OCI-LY3 (cell line): Measurements from ENCODE around the gene LRIF1.
"Not testable (repeated sequence)": the region's sequence is repeated elsewhere in the genome, so short reads cannot be mapped to it uniquely, and the experiment has no call there.

Experiments
- H2AFZ ChIP-seq: fragments of 200-600, 300-600 bp; shearing (Covaris generic); 2 replicates; pipeline ENCODE4 v1.6.0; 2014; ENCODE audit warnings: antibody characterized with exemption, low read depth, low read length
- H3K27ac ChIP-seq: fragments of 200-600, 300-600 bp; sonication (generic); 2 replicates; pipeline ENCODE4 v1.5.1; 2014; ENCODE audit warnings: mild to moderate bottlenecking, low read length, moderate library complexity, mixed read lengths
- H3K27me3 ChIP-seq: fragments of 200-600, 300-600 bp; sonication (generic); 2 replicates; pipeline ENCODE4 v1.6.1; 2014; ENCODE audit warnings: low read depth, low read length, mixed read lengths
- H3K36me3 ChIP-seq: fragments of 200-600, 300-600 bp; sonication (generic); replicated peaks from 2 replicates; pipeline ENCODE3; 2014; ENCODE audit warnings: low read depth, low read length, mixed read lengths
- H3K4me1 ChIP-seq: fragments of 300-600, 200-600 bp; sonication (generic); 2 replicates; pipeline ENCODE4 v1.6.1; 2014; ENCODE audit warnings: low read length, mixed read lengths
- H3K4me2 ChIP-seq: fragments of 200-600, 300-600 bp; sonication (generic); 2 replicates; pipeline ENCODE4 v1.6.1; 2014; ENCODE audit warnings: low read length, mixed read lengths
- H3K4me3 ChIP-seq: fragments of 300-600, 200-600 bp; sonication (generic); 2 replicates; pipeline ENCODE4 v1.5.1; 2014; ENCODE audit warnings: antibody characterized with exemption, mild to moderate bottlenecking, low read length, moderate library complexity
- H3K79me2 ChIP-seq: fragments of 300-600, 200-600 bp; shearing (Covaris generic); 2 replicates; pipeline ENCODE4 v1.6.1; 2014; ENCODE audit warnings: mild to moderate bottlenecking, low read length, mixed read lengths
- H3K9ac ChIP-seq: fragments of 300-600, 200-600 bp; shearing (Covaris generic); 2 replicates; pipeline ENCODE4 v1.6.0; 2014; ENCODE audit warnings: mild to moderate bottlenecking, low read length, moderate library complexity
- H3K9me3 ChIP-seq: fragments of 200-600, 300-600 bp; shearing (Covaris generic); 2 replicates; pipeline ENCODE4 v1.6.1; 2014; ENCODE audit warnings: low read length, mixed read lengths; ENCODE audit not compliant: insufficient read depth
- H4K20me1 ChIP-seq: fragments of 200-600, 300-600 bp; sonication (generic); 2 replicates; pipeline ENCODE4 v1.6.1; 2016; ENCODE audit warnings: low read length, mixed read lengths; ENCODE audit not compliant: insufficient read depth
- CTCF ChIP-seq: fragments of 200-600, 300-600 bp; sonication (generic); IDR thresholded peaks from 2 replicates; pipeline ENCODE4 v1.5.1; 2014; ENCODE audit warnings: antibody characterized with exemption, low read length, low read depth
- EZH2phosphoT487 ChIP-seq: fragments of 200-600 bp; shearing (Covaris generic); IDR thresholded peaks from 2 replicates; pipeline ENCODE4 v1.6.1; 2018; ENCODE audit warnings: antibody characterized with exemption, mixed run types, low read depth

The LRIF1 gene

GRCh38 chr1:110963691-110964454 is at the start of gene LRIF1:
Gene LRIF1 (minus strand): TSS chr1:110963922. CDS start chr1:110963688, 234 bp downstream.
- H3K4me1 ChIP-seq, result peaks cover 25% of the 10 kb centered on the region
- TF ChIP-seq EZH2phosphoT487 (no peak), CTCF (no peak; the same call in 1 of the 2 replicates)
- H2AFZ ChIP-seq, result peak within 1 kb of the TSS; percentile 96
- H3K36me3 ChIP-seq, result peaks cover 31% of the 10 kb centered on the region
- peak within 1 kb of the TSS; percentile 97 for H3K27ac ChIP-seq
- H3K4me2 ChIP-seq, result peak within 1 kb of the TSS; percentile 87
- H3K27me3 ChIP-seq, result no peaks in the 10 kb centered on the region
- H3K9ac ChIP-seq, result peak within 1 kb of the TSS; percentile 100
- peaks cover 37% of the 10 kb centered on the region for H3K79me2 ChIP-seq
- no peaks in the 10 kb centered on the region for H3K9me3 ChIP-seq
- H4K20me1 ChIP-seq, result peaks cover 13% of the 10 kb centered on the region
- peak within 1 kb of the TSS; percentile 99 for H3K4me3 ChIP-seq

GRCh38 chr1:111008031-111008430 is 44.3 kb upstream of the LRIF1 start:
- Histone ChIP-seq H3K4me3 (no peak overlapping the region), H3K27ac (no peak overlapping the region), H3K4me2 (no peak overlapping the region), H3K4me1 (no peaks in the 10 kb centered on the region), H3K79me2 (no peaks in the 10 kb centered on the region), H3K9ac (no peak overlapping the region), H3K27me3 (no peaks in the 10 kb centered on the region), H3K36me3 (no peaks in the 10 kb centered on the region), H2AFZ (no peak overlapping the region), H4K20me1 (no peaks in the 10 kb centered on the region), H3K9me3 (no peaks in the 10 kb centered on the region)
- no peak for TF ChIP-seq EZH2phosphoT487
- TF ChIP-seq CTCF, result no peak

GRCh38 chr1:111006556-111006955 is 42.8 kb upstream of the LRIF1 start:
- Histone ChIP-seq H3K4me2 (no peak overlapping the region), H4K20me1 (no peaks in the 10 kb centered on the region), H3K4me1 (no peaks in the 10 kb centered on the region), H3K9ac (no peak overlapping the region), H3K9me3 (no peaks in the 10 kb centered on the region), H3K36me3 (no peaks in the 10 kb centered on the region), H2AFZ (no peak overlapping the region), H3K4me3 (no peak overlapping the region), H3K27ac (no peak overlapping the region), H3K27me3 (no peaks in the 10 kb centered on the region), H3K79me2 (no peaks in the 10 kb centered on the region)
- no peak for TF ChIP-seq CTCF
- no peak for TF ChIP-seq EZH2phosphoT487

- H3K27ac ChIP-seq, H3K9me3 ChIP-seq, H3K36me3 ChIP-seq, H3K27me3 ChIP-seq, H3K4me3 ChIP-seq, H4K20me1 ChIP-seq, H3K4me1 ChIP-seq, H3K4me2 ChIP-seq, H3K79me2 ChIP-seq, H3K9ac ChIP-seq, H2AFZ ChIP-seq: not testable (repeated sequence)
Observed at GRCh38 chr1:110999607-111000006, 35.9 kb upstream of the LRIF1 start.
